Liver (tissue), 3 donors: ENCODE measurements around the gene TNFAIP1.

Experiments used
- ATF3 ChIP-seq: IDR thresholded peaks from 2 replicates; pipeline ENCODE4 v1.6.1; 2016; ENCODE audit warnings: antibody characterized with exemption
- EGR1 ChIP-seq, 2 donors: IDR thresholded peaks; 2 replicates each; pipeline ENCODE4 v1.6.1; 2016 to 2018; ENCODE audit warnings: antibody characterized with exemption in 2 of 2, low read depth in 2 of 2
- GABPA ChIP-seq, 2 donors: IDR thresholded peaks in 1 of 2; conservative IDR thresholded peaks in 1 of 2; 2 replicates each; pipeline ENCODE4 v1.6.1; 2016; ENCODE audit warnings: antibody characterized with exemption in 2 of 2, mild to moderate bottlenecking in 1 of 2, moderate library complexity in 1 of 2
- JUND ChIP-seq, 2 donors: IDR thresholded peaks; 2 replicates each; pipeline ENCODE4 v1.6.1; 2016; ENCODE audit warnings: antibody characterized with exemption in 2 of 2
- MAX ChIP-seq: IDR thresholded peaks from 2 replicates; pipeline ENCODE4 v1.6.1; 2016; ENCODE audit warnings: antibody characterized with exemption
- RAD21 ChIP-seq, 2 donors: IDR thresholded peaks; 2 replicates each; pipeline ENCODE4 v1.6.1; 2016; ENCODE audit warnings: antibody characterized with exemption in 2 of 2, mild to moderate bottlenecking in 2 of 2
- REST ChIP-seq: IDR thresholded peaks from 2 replicates; pipeline ENCODE4 v1.6.1; 2016; ENCODE audit warnings: antibody characterized with exemption, mild to moderate bottlenecking
- SP1 ChIP-seq: IDR thresholded peaks from 2 replicates; pipeline ENCODE4 v1.6.1; 2018; ENCODE audit warnings: antibody characterized with exemption, mild to moderate bottlenecking
- TAF1 ChIP-seq: conservative IDR thresholded peaks from 2 replicates; pipeline ENCODE4 v1.6.1; 2016; ENCODE audit warnings: antibody characterized with exemption, mild to moderate bottlenecking
- YY1 ChIP-seq: IDR thresholded peaks from 2 replicates; pipeline ENCODE4 v1.6.1; 2016; ENCODE audit warnings: antibody characterized with exemption, mild to moderate bottlenecking
- ZBTB33 ChIP-seq: IDR thresholded peaks from 2 replicates; pipeline ENCODE4 v1.6.1; 2016; ENCODE audit warnings: antibody characterized with exemption
- TF ChIP-seq, protein P1 (sequence below): fragments of 150-350 bp; IDR thresholded peaks from 2 replicates; pipeline ENCODE4 v1.5.1; 2017; ENCODE audit warnings: improper control_type of control experiment, low read depth, low read length; ENCODE audit not compliant: missing input control
- donor health status: healthy.
- donor health status: healthy.

GRCh38 chr17:28390563-28390962, 55.0 kb downstream of the TNFAIP1 start:
- no peak for TF ChIP-seq RAD21 (IDR thresholded peaks at IDR 0.05)
- TF ChIP-seq, protein P1, sequence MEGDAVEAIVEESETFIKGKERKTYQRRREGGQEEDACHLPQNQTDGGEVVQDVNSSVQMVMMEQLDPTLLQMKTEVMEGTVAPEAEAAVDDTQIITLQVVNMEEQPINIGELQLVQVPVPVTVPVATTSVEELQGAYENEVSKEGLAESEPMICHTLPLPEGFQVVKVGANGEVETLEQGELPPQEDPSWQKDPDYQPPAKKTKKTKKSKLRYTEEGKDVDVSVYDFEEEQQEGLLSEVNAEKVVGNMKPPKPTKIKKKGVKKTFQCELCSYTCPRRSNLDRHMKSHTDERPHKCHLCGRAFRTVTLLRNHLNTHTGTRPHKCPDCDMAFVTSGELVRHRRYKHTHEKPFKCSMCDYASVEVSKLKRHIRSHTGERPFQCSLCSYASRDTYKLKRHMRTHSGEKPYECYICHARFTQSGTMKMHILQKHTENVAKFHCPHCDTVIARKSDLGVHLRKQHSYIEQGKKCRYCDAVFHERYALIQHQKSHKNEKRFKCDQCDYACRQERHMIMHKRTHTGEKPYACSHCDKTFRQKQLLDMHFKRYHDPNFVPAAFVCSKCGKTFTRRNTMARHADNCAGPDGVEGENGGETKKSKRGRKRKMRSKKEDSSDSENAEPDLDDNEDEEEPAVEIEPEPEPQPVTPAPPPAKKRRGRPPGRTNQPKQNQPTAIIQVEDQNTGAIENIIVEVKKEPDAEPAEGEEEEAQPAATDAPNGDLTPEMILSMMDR = no peak
- no peak for TF ChIP-seq MAX
- no peak for TF ChIP-seq ZBTB33
- TF ChIP-seq JUND (IDR thresholded peaks at IDR 0.05) = no peak
- TF ChIP-seq REST = no peak
- no peak for TF ChIP-seq GABPA (IDR thresholded peaks at IDR 0.05 in 1 of 2, conservative IDR thresholded peaks at IDR 0.05 in 1 of 2)
- TF ChIP-seq ATF3 = no peak
- no peak for TF ChIP-seq EGR1 (IDR thresholded peaks at IDR 0.05; ENCODE audit: low read depth in 2 of 2)
- TF ChIP-seq TAF1 = no peak
- no peak for TF ChIP-seq SP1
- no peak for TF ChIP-seq YY1
